Tibial nerve (tissue), 4 donors: ENCODE data around the gene MDN1. TPM values are rescaled to one million over a fixed set of nuclear protein-coding genes. Genes with fewer than 3 reads are reported as not detected.

Experiments used
- DNase-seq, 2 donors: peaks; one replicate each; pipeline ENCODE4 v3.0.0-alpha.2; 2019; ENCODE audit warnings: low spot score in 2 of 2
- H3K27ac ChIP-seq, 4 donors: fragments of 200-600 bp; sonication (generic) in 3 of 4; one replicate each; pipeline ENCODE4 v1.5.1; 2017 to 2019; ENCODE audit warnings: mild to moderate bottlenecking in 1 of 4
- H3K27me3 ChIP-seq, 2 donors: fragments of 200-600 bp; sonication (generic) in 1 of 2; one replicate each; pipeline versions ENCODE4 v1.5.1 to v1.6.0; 2017 to 2019
- H3K36me3 ChIP-seq, 3 donors: fragments of 200-600 bp; sonication (generic); one replicate each; pipeline ENCODE4 v1.5.1; 2018 to 2019
- H3K4me1 ChIP-seq, 4 donors: fragments of 200-600 bp; sonication (generic) in 3 of 4; one replicate each; pipeline ENCODE4 v1.5.1; 2017 to 2019
- H3K4me3 ChIP-seq, 4 donors: fragments of 200-600 bp; sonication (generic) in 3 of 4; one replicate each; pipeline ENCODE4 v1.5.1; 2017 to 2019; ENCODE audit warnings: mild to moderate bottlenecking in 1 of 4, moderate library complexity in 1 of 4
- H3K9me3 ChIP-seq, 4 donors: fragments of 200-600 bp; sonication (generic) in 3 of 4; one replicate each; pipeline ENCODE4 v1.5.1; 2017 to 2019
- CTCF ChIP-seq, 5 experiments: fragments of 200-600 bp in 3 of 5; fragments of 450-650 bp in 2 of 5; sonication (generic) in 3 of 5; IDR thresholded peaks; one replicate each; pipeline ENCODE4 v1.5.1; 2016 to 2019; ENCODE audit warnings: antibody characterized with exemption in 5 of 5, mild to moderate bottlenecking in 3 of 5, moderate library complexity in 2 of 5
- EP300 ChIP-seq, 2 donors: sonication (generic); formaldehyde crosslinking; IDR thresholded peaks; one replicate each; pipeline ENCODE4 v1.6.1; 2017; ENCODE audit warnings: antibody characterized with exemption in 2 of 2, mild to moderate bottlenecking in 1 of 2
- POLR2A ChIP-seq, 2 donors: fragments of 450-650 bp; IDR thresholded peaks; one replicate each; pipeline ENCODE4 v1.6.1; 2017; ENCODE audit warnings: antibody characterized with exemption in 2 of 2, mild to moderate bottlenecking in 2 of 2, moderate library complexity in 2 of 2
- WGBS, 2 donors: methylation state at CpG; one replicate each; pipeline ENCODE4 v1.1.5; 2018; 5-methylcytosine and 5-hydroxymethylcytosine counted together
- total RNA-seq, 4 donors: library from RNA; depleted of rRNA; stranded (reverse); fragments of >200 nt; gene quantifications; one replicate each; pipeline ENCODE4 v1.1.0, GENCODE V29; 2016

The MDN1 gene
- total RNA-seq, 4 donors from 2014 or later: 29.4 to 46.2 (median 39.8) TPM

DNA sequence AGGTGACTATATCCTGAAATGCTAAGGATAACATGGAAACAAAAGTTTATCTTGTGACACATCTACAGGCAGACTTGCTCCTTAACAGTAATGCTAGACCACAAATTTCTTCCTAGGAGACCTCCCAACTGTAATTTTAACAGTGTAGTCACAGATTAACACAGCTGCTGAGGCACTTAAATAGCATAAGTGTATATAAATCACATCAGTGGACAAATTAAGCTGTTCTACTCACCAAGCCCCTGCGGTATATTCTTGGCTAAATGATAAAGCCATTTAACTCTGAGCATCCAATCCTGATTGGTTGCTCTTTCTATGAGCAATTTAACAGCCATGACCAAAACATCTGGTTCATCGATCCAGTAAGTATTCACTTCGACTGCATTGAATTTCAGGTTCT, 107.8 kb downstream of the MDN1 start:
- Histone ChIP-seq H3K4me3 (no peak overlapping the region), H3K36me3 (peaks cover 0 to 99% (median 7%) of the 10 kb centered on the region in 3 donors), H3K4me1 (no peaks in the 10 kb centered on the region), H3K27me3 (no peaks in the 10 kb centered on the region), H3K27ac (no peak overlapping the region), H3K9me3 (no peaks in the 10 kb centered on the region)
- no peak for DNase-seq
- TF ChIP-seq EP300 (IDR thresholded peaks at IDR 0.05) (no peak), POLR2A (IDR thresholded peaks at IDR 0.05) (no peak), CTCF (IDR thresholded peaks at IDR 0.05) (no peak)
- WGBS, 2 donors: 69 to 93% methylated on average over 3 of the region's 3 CpGs

GRCh38 chr6:89708316-89708715, 111.3 kb downstream of the MDN1 start:
- no peaks in the 10 kb centered on the region for H3K27me3 ChIP-seq
- H3K4me1 ChIP-seq: no peaks in the 10 kb centered on the region
- no peak for DNase-seq
- no peak overlapping the region for H3K4me3 ChIP-seq
- H3K36me3 ChIP-seq: peaks cover 0 to 93% (median 7%) of the 10 kb centered on the region in 3 donors
- H3K9me3 ChIP-seq: no peaks in the 10 kb centered on the region
- TF ChIP-seq POLR2A (IDR thresholded peaks at IDR 0.05) (no peak), EP300 (IDR thresholded peaks at IDR 0.05) (no peak), CTCF (IDR thresholded peaks at IDR 0.05) (no peak)
- H3K27ac ChIP-seq: no peak overlapping the region
- WGBS, 2 donors: 71 to 76% methylated on average over 4 of the region's 4 CpGs

GRCh38 chr6:89707766-89708165, 111.8 kb downstream of the MDN1 start:
- DNase-seq: no peak
- no peak for TF ChIP-seq CTCF (IDR thresholded peaks at IDR 0.05)
- TF ChIP-seq EP300 (IDR thresholded peaks at IDR 0.05): no peak
- TF ChIP-seq POLR2A (IDR thresholded peaks at IDR 0.05): no peak
- no peaks in the 10 kb centered on the region for H3K27me3 ChIP-seq
- no peak overlapping the region for H3K27ac ChIP-seq
- peaks cover 0 to 91% (median 7%) of the 10 kb centered on the region in 3 donors for H3K36me3 ChIP-seq
- no peak overlapping the region for H3K4me3 ChIP-seq
- H3K9me3 ChIP-seq: no peaks in the 10 kb centered on the region
- 86 to 95% methylated on average over 1 of the region's 1 CpG for WGBS, 2 donors
- no peaks in the 10 kb centered on the region for H3K4me1 ChIP-seq

DNA sequence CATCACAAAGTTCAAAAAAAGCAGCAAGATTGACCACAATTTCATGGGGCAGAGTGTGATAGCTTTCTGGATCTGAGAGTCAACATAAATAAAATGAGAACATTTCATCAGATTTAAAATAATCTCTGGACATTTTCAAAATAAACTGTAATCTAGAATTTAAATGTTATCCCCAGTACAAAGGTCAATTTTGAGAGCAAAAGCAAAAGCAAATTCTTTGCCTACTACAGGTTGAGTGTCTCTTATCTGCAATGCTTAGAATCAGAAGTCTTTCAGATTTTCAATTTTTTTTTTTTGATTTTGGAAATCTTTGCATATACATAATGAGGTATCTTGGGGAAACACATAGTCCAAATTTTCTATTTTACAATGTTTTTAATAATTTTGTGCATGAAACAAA, 113.5 kb downstream of the MDN1 start:
- H3K27me3 ChIP-seq: no peaks in the 10 kb centered on the region
- no peak overlapping the region for H3K4me3 ChIP-seq
- TF ChIP-seq POLR2A (IDR thresholded peaks at IDR 0.05): no peak
- TF ChIP-seq EP300 (IDR thresholded peaks at IDR 0.05): no peak
- no peak for TF ChIP-seq CTCF (IDR thresholded peaks at IDR 0.05)
- H3K4me1 ChIP-seq: no peaks in the 10 kb centered on the region
- no peak for DNase-seq
- no peaks in the 10 kb centered on the region for H3K9me3 ChIP-seq
- H3K27ac ChIP-seq: no peak overlapping the region
- peaks cover 0 to 89% (median 0%) of the 10 kb centered on the region in 3 donors for H3K36me3 ChIP-seq

DNA sequence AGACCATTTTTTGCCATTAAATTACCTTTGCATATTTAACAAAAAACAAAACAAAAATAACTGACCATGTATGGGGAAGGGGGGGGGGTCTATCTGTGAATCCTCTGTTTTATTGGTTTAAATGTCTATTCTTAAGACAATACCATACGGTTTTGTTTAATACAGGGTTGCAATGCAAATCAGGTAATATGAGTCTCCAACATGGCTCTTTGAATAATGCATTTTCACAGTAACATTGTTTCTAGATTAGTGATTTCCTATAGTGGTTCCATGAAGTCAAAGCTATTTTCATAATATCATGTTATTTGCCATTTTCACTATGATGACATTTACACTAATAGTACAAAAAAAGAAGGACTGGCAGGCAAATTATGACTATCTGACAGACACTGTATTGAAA, 116.3 kb downstream of the MDN1 start:
- peaks cover 0 to 88% (median 0%) of the 10 kb centered on the region in 3 donors for H3K36me3 ChIP-seq
- WGBS, 2 donors: 92 to 100% methylated on average over 1 of the region's 1 CpG

More for the DNA sequence above, 116.3 kb downstream of the MDN1 start:
- H3K27me3 ChIP-seq: no peaks in the 10 kb centered on the region
- H3K4me1 ChIP-seq: no peaks in the 10 kb centered on the region
- DNase-seq: no peak
- H3K4me3 ChIP-seq: no peak overlapping the region
- no peak overlapping the region for H3K27ac ChIP-seq
- H3K9me3 ChIP-seq: no peaks in the 10 kb centered on the region
- no peak for TF ChIP-seq CTCF (IDR thresholded peaks at IDR 0.05)
- no peak for TF ChIP-seq EP300 (IDR thresholded peaks at IDR 0.05)
- TF ChIP-seq POLR2A (IDR thresholded peaks at IDR 0.05): no peak
